ENCODE results near the gene IMMP2L. TPM values are rescaled to one million over a fixed set of nuclear protein-coding genes. Genes with fewer than 3 reads are reported as not detected.

IMMP2L gene
- total RNA-seq, 3 donors from 2014 or later (not counting 1 experiment from before 2014, with no cell fraction given), result 6.9 to 9.2 (median 8.7) TPM

DNA sequence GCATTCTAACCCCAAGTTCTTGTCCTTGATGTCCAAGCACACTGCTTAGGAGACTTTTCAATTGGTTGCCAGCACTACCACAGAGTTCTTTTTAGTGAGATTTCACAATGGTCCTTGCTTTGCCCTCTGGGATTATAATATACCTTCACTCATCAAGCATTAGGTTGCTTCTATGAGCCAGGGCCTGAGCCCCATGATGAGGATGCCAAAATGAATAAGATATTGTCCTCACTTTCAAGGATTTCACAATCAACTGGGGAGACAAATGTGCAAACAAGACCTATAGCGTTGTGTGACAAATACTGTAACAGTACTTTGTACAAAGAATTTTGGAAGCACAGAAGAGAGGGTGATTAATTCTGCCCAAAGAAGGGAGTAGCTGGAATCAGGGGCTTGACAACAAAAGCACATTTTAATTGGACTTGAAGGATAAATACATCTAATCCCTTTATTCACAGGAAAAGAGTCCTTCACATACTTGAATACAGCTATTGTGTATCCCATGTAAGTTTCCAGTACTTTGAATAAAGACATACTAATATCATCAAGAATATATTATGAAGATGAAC, 734.9 kb downstream of the IMMP2L start:
- Histone ChIP-seq H3K9me3 (ENCODE audit: control insufficient read depth, insufficient read depth, low read length) (no peaks in the 10 kb centered on the region), H3K27ac (ENCODE audit: low read length) (no peak overlapping the region), H3K4me1 (ENCODE audit: control insufficient read depth, insufficient read depth, low read length) (no peaks in the 10 kb centered on the region), H3K36me3 (ENCODE audit: control insufficient read depth, insufficient read depth, low read length) (no peaks in the 10 kb centered on the region), H3K27me3 (ENCODE audit: control insufficient read depth, insufficient read depth, low read length) (no peaks in the 10 kb centered on the region), H3K4me3 (ENCODE audit: low read length) (no peak overlapping the region)
- no peak for ATAC-seq
- Mint-ChIP-seq H3K27ac (no peak overlapping the region), H3K4me3 (no peak overlapping the region), H3K9me3 (peaks cover 9 to 10% of the 10 kb centered on the region in 2 donors), H3K27me3 (ENCODE audit: low read depth in 2 of 2) (no peaks in the 10 kb centered on the region), H3K4me1 (no peaks in the 10 kb centered on the region), H3K36me3 (no peaks in the 10 kb centered on the region)
- DNase-seq, result no peak
- TF ChIP-seq, protein P1, sequence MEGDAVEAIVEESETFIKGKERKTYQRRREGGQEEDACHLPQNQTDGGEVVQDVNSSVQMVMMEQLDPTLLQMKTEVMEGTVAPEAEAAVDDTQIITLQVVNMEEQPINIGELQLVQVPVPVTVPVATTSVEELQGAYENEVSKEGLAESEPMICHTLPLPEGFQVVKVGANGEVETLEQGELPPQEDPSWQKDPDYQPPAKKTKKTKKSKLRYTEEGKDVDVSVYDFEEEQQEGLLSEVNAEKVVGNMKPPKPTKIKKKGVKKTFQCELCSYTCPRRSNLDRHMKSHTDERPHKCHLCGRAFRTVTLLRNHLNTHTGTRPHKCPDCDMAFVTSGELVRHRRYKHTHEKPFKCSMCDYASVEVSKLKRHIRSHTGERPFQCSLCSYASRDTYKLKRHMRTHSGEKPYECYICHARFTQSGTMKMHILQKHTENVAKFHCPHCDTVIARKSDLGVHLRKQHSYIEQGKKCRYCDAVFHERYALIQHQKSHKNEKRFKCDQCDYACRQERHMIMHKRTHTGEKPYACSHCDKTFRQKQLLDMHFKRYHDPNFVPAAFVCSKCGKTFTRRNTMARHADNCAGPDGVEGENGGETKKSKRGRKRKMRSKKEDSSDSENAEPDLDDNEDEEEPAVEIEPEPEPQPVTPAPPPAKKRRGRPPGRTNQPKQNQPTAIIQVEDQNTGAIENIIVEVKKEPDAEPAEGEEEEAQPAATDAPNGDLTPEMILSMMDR (IDR thresholded peaks at IDR 0.05), result no peak
- intact Hi-C loops (cut with micrococcal nuclease), result no loop called here
- WGBS (ENCODE audit: insufficient coverage), result 100% methylated on average over 1 of the region's 1 CpG

DNA sequence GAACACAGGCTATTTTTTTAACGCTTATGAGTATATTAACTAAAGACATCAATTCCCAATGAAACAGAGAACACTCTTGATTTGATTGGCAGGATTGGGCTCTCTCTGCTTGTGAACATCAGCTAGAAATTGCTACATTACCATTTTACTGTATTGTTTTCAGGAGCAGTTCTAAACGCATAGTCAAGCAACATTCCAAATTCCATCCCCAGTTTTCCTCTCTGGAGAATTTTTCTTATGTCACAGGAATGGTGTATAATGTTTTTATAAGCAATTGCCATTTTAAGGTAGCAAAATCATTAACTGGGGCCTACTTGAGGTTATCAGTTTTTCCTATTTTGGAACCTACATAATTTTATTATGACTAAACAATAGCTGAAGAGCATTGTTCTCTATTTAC, 748.3 kb downstream of the IMMP2L start:
- no peak for ATAC-seq
- Mint-ChIP-seq H3K27ac (no peak overlapping the region), H3K9me3 (peaks cover 6 to 12% of the 10 kb centered on the region in 2 donors), H3K36me3 (peaks cover 7% of the 10 kb centered on the region), H3K4me1 (no peaks in the 10 kb centered on the region), H3K27me3 (ENCODE audit: low read depth in 2 of 2) (no peaks in the 10 kb centered on the region), H3K4me3 (no peak overlapping the region)
- intact Hi-C loops (cut with micrococcal nuclease), result no loop called here
- Histone ChIP-seq H3K4me3 (ENCODE audit: low read length) (no peak overlapping the region), H3K27ac (ENCODE audit: low read length) (no peak overlapping the region), H3K36me3 (ENCODE audit: control insufficient read depth, insufficient read depth, low read length) (no peaks in the 10 kb centered on the region), H3K27me3 (ENCODE audit: control insufficient read depth, insufficient read depth, low read length) (no peaks in the 10 kb centered on the region), H3K4me1 (ENCODE audit: control insufficient read depth, insufficient read depth, low read length) (no peaks in the 10 kb centered on the region), H3K9me3 (ENCODE audit: control insufficient read depth, insufficient read depth, low read length) (no peaks in the 10 kb centered on the region)
- WGBS (ENCODE audit: insufficient coverage), result 31% methylated on average over 2 of the region's 2 CpGs
- no peak for DNase-seq
- TF ChIP-seq, protein P1 (IDR thresholded peaks at IDR 0.05), result no peak

DNA sequence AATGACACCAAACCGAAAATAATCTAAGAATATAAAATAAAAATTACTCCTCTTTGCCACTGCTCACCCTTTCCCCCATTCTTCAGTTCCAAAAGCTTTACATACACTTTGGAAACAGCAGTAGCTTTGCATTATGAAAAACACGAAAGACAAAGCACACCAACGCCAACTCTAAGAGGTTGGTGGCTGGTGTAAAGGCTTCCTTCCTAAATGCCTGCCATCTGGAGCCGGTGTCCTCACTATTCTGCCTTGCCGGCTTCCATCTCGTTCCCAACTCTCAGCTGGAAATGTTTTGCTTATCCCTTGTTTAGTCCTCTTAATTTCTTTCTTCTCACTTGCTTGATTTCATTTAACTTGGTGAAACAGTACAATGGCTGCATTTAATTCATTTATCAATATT, 752.5 kb downstream of the IMMP2L start:
- Histone ChIP-seq H3K4me1 (ENCODE audit: control insufficient read depth, insufficient read depth, low read length) (no peaks in the 10 kb centered on the region), H3K36me3 (ENCODE audit: control insufficient read depth, insufficient read depth, low read length) (no peaks in the 10 kb centered on the region), H3K27ac (ENCODE audit: low read length) (no peak overlapping the region), H3K27me3 (ENCODE audit: control insufficient read depth, insufficient read depth, low read length) (no peaks in the 10 kb centered on the region), H3K4me3 (ENCODE audit: low read length) (no peak overlapping the region), H3K9me3 (ENCODE audit: control insufficient read depth, insufficient read depth, low read length) (no peaks in the 10 kb centered on the region)
- Mint-ChIP-seq H3K27me3 (ENCODE audit: low read depth in 2 of 2) (no peaks in the 10 kb centered on the region), H3K9me3 (peaks cover 4 to 8% of the 10 kb centered on the region in 2 donors), H3K4me3 (no peak overlapping the region), H3K4me1 (no peaks in the 10 kb centered on the region), H3K27ac (no peak overlapping the region), H3K36me3 (peaks cover 7% of the 10 kb centered on the region)
- DNase-seq (no peak), ATAC-seq (no peak)
- intact Hi-C loops (cut with micrococcal nuclease), result no loop called here
- TF ChIP-seq, protein P1 (IDR thresholded peaks at IDR 0.05), result no peak
- WGBS (ENCODE audit: insufficient coverage), result 94% methylated on average over 6 of the region's 6 CpGs

DNA sequence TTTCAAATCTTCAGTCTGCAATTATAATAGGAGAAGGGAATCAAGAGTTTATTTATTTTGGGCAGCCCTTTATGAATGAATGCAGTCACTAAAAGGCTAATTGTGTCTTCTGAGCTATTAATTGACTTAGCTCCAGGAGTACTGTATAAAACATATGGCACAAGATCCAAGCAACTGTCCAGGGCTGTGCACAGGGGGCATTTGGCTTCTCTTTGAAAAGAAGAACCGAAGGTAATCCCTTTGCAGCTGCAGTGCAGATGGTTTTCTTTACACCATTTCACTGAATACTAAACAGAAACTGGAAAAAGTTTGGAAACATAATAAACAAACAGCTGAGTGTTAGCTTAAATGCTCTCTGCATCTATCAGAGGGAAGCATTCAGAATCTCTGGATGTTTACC, 753.9 kb downstream of the IMMP2L start:
- peaks cover 4 to 8% of the 10 kb centered on the region in 2 donors for H3K9me3 Mint-ChIP-seq
- Histone ChIP-seq H3K27me3 (ENCODE audit: control insufficient read depth, insufficient read depth, low read length) (no peaks in the 10 kb centered on the region), H3K36me3 (ENCODE audit: control insufficient read depth, insufficient read depth, low read length) (no peaks in the 10 kb centered on the region), H3K4me3 (ENCODE audit: low read length) (no peak overlapping the region), H3K27ac (ENCODE audit: low read length) (no peak overlapping the region), H3K4me1 (ENCODE audit: control insufficient read depth, insufficient read depth, low read length) (no peaks in the 10 kb centered on the region), H3K9me3 (ENCODE audit: control insufficient read depth, insufficient read depth, low read length) (no peaks in the 10 kb centered on the region)
- no peak overlapping the region for H3K4me3 Mint-ChIP-seq
- H3K4me1 Mint-ChIP-seq, result no peaks in the 10 kb centered on the region
- no peaks in the 10 kb centered on the region for H3K27me3 Mint-ChIP-seq (ENCODE audit: low read depth in 2 of 2)
- intact Hi-C loops (cut with micrococcal nuclease), result no loop called here
- no peak overlapping the region for H3K27ac Mint-ChIP-seq
- ATAC-seq (no peak), DNase-seq (no peak)
- H3K36me3 Mint-ChIP-seq, result peaks cover 7% of the 10 kb centered on the region
- TF ChIP-seq, protein P1 (IDR thresholded peaks at IDR 0.05), result no peak
- 93% methylated on average over 1 of the region's 1 CpG for WGBS (ENCODE audit: insufficient coverage)
